Measurements from ENCODE around the gene FLG. TPM values are rescaled to one million over a fixed set of nuclear protein-coding genes. Genes with fewer than 3 reads are reported as not detected.
"Not testable (repeated sequence)": the region's sequence is repeated elsewhere in the genome, so short reads cannot be mapped to it uniquely, and the experiment has no call there.

FLG gene
- total and polyA plus RNA-seq, 2 donors (not counting 1 experiment from before 2014, with no cell fraction given): not detected

DNA sequence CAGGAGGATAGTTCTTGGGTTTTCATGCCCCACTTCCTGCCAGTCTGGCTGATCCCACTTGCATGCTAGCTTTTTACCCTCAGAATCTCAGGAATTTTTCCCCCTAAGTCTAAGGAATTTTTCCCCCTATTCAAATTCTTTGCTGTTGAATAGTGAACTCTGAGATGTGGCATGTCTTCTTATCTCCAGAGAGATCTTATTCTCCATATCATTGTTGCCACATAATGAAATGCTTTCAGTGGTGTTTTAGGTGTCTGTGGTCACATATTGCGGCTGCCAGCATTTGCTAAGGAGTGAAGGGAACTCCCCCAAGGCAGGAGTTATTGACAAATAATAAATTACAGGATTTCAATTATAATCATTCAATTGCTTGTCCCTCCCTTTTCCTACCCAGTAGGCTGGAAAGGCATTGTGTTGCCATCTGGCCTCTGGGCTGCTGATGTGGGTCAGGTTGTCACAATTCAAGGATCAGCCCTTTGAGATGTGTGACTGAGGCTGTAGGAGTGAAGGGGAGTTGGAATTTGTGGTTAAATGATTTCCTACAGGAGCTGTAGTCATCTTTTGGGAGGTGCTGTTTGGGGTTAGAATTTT lies 3.9 kb upstream of the FLG start:
- peak in 1 of 2 donors; percentile 62 for DNase-seq (ENCODE audit: low read depth in 2 of 2)
- H3K4me1 ChIP-seq (ENCODE audit: control insufficient read depth, extremely low read depth, insufficient read depth, low read length): no peaks in the 10 kb centered on the region
- no peak overlapping the region for H2AFZ ChIP-seq (ENCODE audit: low read length)
- H3K4me2 ChIP-seq (ENCODE audit: extremely low read depth, insufficient read depth, low read length): no peak overlapping the region
- H3K36me3 ChIP-seq (ENCODE audit: control insufficient read depth, insufficient read depth, low read length): no peaks in the 10 kb centered on the region
- no peak overlapping the region for H3K27ac ChIP-seq (ENCODE audit: insufficient read depth, low read length)
- H3K9me3 ChIP-seq (ENCODE audit: control insufficient read depth, insufficient read depth, low read depth, low read length): no peaks in the 10 kb centered on the region
- TF ChIP-seq, protein P1, sequence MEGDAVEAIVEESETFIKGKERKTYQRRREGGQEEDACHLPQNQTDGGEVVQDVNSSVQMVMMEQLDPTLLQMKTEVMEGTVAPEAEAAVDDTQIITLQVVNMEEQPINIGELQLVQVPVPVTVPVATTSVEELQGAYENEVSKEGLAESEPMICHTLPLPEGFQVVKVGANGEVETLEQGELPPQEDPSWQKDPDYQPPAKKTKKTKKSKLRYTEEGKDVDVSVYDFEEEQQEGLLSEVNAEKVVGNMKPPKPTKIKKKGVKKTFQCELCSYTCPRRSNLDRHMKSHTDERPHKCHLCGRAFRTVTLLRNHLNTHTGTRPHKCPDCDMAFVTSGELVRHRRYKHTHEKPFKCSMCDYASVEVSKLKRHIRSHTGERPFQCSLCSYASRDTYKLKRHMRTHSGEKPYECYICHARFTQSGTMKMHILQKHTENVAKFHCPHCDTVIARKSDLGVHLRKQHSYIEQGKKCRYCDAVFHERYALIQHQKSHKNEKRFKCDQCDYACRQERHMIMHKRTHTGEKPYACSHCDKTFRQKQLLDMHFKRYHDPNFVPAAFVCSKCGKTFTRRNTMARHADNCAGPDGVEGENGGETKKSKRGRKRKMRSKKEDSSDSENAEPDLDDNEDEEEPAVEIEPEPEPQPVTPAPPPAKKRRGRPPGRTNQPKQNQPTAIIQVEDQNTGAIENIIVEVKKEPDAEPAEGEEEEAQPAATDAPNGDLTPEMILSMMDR (conservative IDR thresholded peaks at IDR 0.05 in 1 of 2, IDR thresholded peaks at IDR 0.05 in 1 of 2; ENCODE audit: low read depth in 1 of 2, low read length in 2 of 2): no peak
- no peak for TF ChIP-seq EZH2 (IDR thresholded peaks at IDR 0.05; ENCODE audit: low read length, missing control alignments)
- no peaks in the 10 kb centered on the region for H3K79me2 ChIP-seq (ENCODE audit: control insufficient read depth, insufficient read depth, low read length)
- no peaks in the 10 kb centered on the region for H4K20me1 ChIP-seq (ENCODE audit: control insufficient read depth, extremely low read depth, insufficient read depth, low read length)
- H3K4me3 ChIP-seq (replicated peaks in 1 of 4; ENCODE audit: control extremely low read depth in 1 of 4, insufficient read depth in 1 of 4, low read depth in 3 of 4, low read length in 4 of 4): no peak overlapping the region
- H3K27me3 ChIP-seq (ENCODE audit: control insufficient read depth, insufficient read depth, low read length): no peaks in the 10 kb centered on the region
- H3K9ac ChIP-seq (ENCODE audit: insufficient read depth, low read length): no peak overlapping the region

DNA sequence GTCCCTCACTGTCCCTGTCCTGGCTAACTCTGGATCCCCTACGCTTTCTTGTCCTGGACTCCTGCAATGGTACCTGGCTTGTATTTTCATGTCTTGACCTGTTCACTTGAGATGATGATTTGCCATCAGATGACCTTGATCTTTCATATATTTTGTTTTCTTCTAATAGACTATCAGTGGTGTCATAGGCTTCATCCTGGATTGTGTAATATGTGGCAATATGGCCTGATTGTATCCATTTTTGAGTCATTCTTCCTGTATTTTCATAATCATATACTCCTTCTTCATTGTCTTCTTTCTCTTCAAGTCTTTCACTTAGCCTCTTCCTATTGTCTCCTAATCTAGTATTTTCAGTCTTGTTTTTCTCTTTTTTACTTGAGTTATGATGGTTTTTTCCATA lies 11.1 kb downstream of the FLG start:
- H3K27ac ChIP-seq (ENCODE audit: insufficient read depth, low read length): no peak overlapping the region
- H3K4me2 ChIP-seq (ENCODE audit: extremely low read depth, insufficient read depth, low read length): no peak overlapping the region
- no peaks in the 10 kb centered on the region for H4K20me1 ChIP-seq (ENCODE audit: control insufficient read depth, extremely low read depth, insufficient read depth, low read length)
- no peaks in the 10 kb centered on the region for H3K79me2 ChIP-seq (ENCODE audit: control insufficient read depth, insufficient read depth, low read length)
- TF ChIP-seq, protein P1 (conservative IDR thresholded peaks at IDR 0.05 in 1 of 2, IDR thresholded peaks at IDR 0.05 in 1 of 2; ENCODE audit: low read depth in 1 of 2, low read length in 2 of 2): no peak
- no peak for TF ChIP-seq EZH2 (IDR thresholded peaks at IDR 0.05; ENCODE audit: low read length, missing control alignments)
- H3K9me3 ChIP-seq (ENCODE audit: control insufficient read depth, insufficient read depth, low read depth, low read length): no peaks in the 10 kb centered on the region
- H3K4me3 ChIP-seq (replicated peaks in 1 of 4; ENCODE audit: control extremely low read depth in 1 of 4, insufficient read depth in 1 of 4, low read depth in 3 of 4, low read length in 4 of 4): no peak overlapping the region
- H2AFZ ChIP-seq (ENCODE audit: low read length): no peak overlapping the region
- no peak for DNase-seq (ENCODE audit: low read depth in 2 of 2)
- H3K36me3 ChIP-seq (ENCODE audit: control insufficient read depth, insufficient read depth, low read length): no peaks in the 10 kb centered on the region
- H3K4me1 ChIP-seq (ENCODE audit: control insufficient read depth, extremely low read depth, insufficient read depth, low read length): no peaks in the 10 kb centered on the region
- H3K27me3 ChIP-seq (ENCODE audit: control insufficient read depth, insufficient read depth, low read length): no peaks in the 10 kb centered on the region
- H3K9ac ChIP-seq (ENCODE audit: insufficient read depth, low read length): no peak overlapping the region

DNA sequence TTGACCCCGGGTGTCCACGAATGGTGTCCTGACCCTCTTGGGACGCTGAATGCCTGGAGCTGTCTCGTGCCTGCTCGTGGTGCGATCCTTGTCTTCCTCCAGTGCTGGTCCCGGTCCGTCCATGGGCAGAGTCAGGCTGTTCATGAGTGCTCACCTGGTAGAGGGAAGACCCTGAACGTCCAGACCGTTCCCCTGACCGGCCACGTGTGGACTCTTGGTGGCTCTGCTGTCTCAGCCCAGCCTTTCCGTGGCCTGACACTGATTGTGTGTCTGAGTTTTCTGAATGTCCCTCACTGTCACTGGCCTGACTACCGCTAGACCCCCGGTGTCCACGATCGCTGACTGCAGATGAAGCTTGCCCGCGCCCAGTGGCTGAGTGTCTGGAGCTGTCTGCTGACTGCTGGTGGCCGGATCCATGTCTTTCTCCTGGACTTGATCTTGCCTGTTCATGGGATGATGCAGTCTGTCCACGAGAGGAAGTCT lies 11.7 kb downstream of the FLG start:
- no peak overlapping the region for H2AFZ ChIP-seq (ENCODE audit: low read length)
- no peaks in the 10 kb centered on the region for H4K20me1 ChIP-seq (ENCODE audit: control insufficient read depth, extremely low read depth, insufficient read depth, low read length)
- no peak overlapping the region for H3K4me3 ChIP-seq (replicated peaks in 1 of 4; ENCODE audit: control extremely low read depth in 1 of 4, insufficient read depth in 1 of 4, low read depth in 3 of 4, low read length in 4 of 4)

GRCh38 chr1:152312169-152312568 lies 12.9 kb downstream of the FLG start:
- not testable (repeated sequence) for DNase-seq (ENCODE audit: low read depth in 2 of 2); H3K27ac ChIP-seq (ENCODE audit: insufficient read depth, low read length); H2AFZ ChIP-seq (ENCODE audit: low read length); H3K27me3 ChIP-seq (ENCODE audit: control insufficient read depth, insufficient read depth, low read length); H4K20me1 ChIP-seq (ENCODE audit: control insufficient read depth, extremely low read depth, insufficient read depth, low read length); H3K4me2 ChIP-seq (ENCODE audit: extremely low read depth, insufficient read depth, low read length); H3K4me3 ChIP-seq (replicated peaks in 1 of 4; ENCODE audit: control extremely low read depth in 1 of 4, insufficient read depth in 1 of 4, low read depth in 3 of 4, low read length in 4 of 4); H3K36me3 ChIP-seq (ENCODE audit: control insufficient read depth, insufficient read depth, low read length); H3K9me3 ChIP-seq (ENCODE audit: control insufficient read depth, insufficient read depth, low read depth, low read length); H3K9ac ChIP-seq (ENCODE audit: insufficient read depth, low read length); H3K4me1 ChIP-seq (ENCODE audit: control insufficient read depth, extremely low read depth, insufficient read depth, low read length); H3K79me2 ChIP-seq (ENCODE audit: control insufficient read depth, insufficient read depth, low read length)

More for the DNA sequence above, 11.7 kb downstream of the FLG start:
- H3K9ac ChIP-seq (ENCODE audit: insufficient read depth, low read length): no peak overlapping the region
- no peaks in the 10 kb centered on the region for H3K9me3 ChIP-seq (ENCODE audit: control insufficient read depth, insufficient read depth, low read depth, low read length)
- no peaks in the 10 kb centered on the region for H3K79me2 ChIP-seq (ENCODE audit: control insufficient read depth, insufficient read depth, low read length)
- H3K4me2 ChIP-seq (ENCODE audit: extremely low read depth, insufficient read depth, low read length): no peak overlapping the region
- TF ChIP-seq, protein P1 (conservative IDR thresholded peaks at IDR 0.05 in 1 of 2, IDR thresholded peaks at IDR 0.05 in 1 of 2; ENCODE audit: low read depth in 1 of 2, low read length in 2 of 2): no peak
- TF ChIP-seq EZH2 (IDR thresholded peaks at IDR 0.05; ENCODE audit: low read length, missing control alignments): no peak
- DNase-seq (ENCODE audit: low read depth in 2 of 2): no peak
- no peaks in the 10 kb centered on the region for H3K4me1 ChIP-seq (ENCODE audit: control insufficient read depth, extremely low read depth, insufficient read depth, low read length)
- no peaks in the 10 kb centered on the region for H3K27me3 ChIP-seq (ENCODE audit: control insufficient read depth, insufficient read depth, low read length)
- no peaks in the 10 kb centered on the region for H3K36me3 ChIP-seq (ENCODE audit: control insufficient read depth, insufficient read depth, low read length)
- no peak overlapping the region for H3K27ac ChIP-seq (ENCODE audit: insufficient read depth, low read length)

Measured in fibroblast of lung (primary cell).